GM12891 (cell line): ENCODE measurements around the gene FIBP.
A peak's percentile ranks its signal among the peaks of the same experiment; 100 is the strongest.

Source experiments
- POLR2A ChIP-seq: IDR thresholded peaks from 2 replicates; pipeline ENCODE4 v1.6.1; 2011; ENCODE audit warnings: low read depth, low read length, control low read depth
- POLR2AphosphoS5 ChIP-seq: IDR thresholded peaks from 2 replicates; pipeline ENCODE4 v1.6.1; 2011; ENCODE audit warnings: low read depth, low read length, control low read depth

GRCh38 chr11:65857853-65858680 is 30.2 kb downstream of the FIBP start, which contains the start of gene CFL1:
- TF ChIP-seq POLR2A (peak; percentile 98), POLR2AphosphoS5 (peak; percentile 99)
